ENCODE results near the gene PPARD. TPM values are rescaled to one million over a fixed set of nuclear protein-coding genes. Genes with fewer than 3 reads are reported as not detected.

The PPARD gene
- total and polyA plus RNA-seq, 2 of the 13 experiments (the other 11 are each of a cell fraction or from before 2014, with no cell fraction given) = 6.1 to 13.3 TPM

DNA sequence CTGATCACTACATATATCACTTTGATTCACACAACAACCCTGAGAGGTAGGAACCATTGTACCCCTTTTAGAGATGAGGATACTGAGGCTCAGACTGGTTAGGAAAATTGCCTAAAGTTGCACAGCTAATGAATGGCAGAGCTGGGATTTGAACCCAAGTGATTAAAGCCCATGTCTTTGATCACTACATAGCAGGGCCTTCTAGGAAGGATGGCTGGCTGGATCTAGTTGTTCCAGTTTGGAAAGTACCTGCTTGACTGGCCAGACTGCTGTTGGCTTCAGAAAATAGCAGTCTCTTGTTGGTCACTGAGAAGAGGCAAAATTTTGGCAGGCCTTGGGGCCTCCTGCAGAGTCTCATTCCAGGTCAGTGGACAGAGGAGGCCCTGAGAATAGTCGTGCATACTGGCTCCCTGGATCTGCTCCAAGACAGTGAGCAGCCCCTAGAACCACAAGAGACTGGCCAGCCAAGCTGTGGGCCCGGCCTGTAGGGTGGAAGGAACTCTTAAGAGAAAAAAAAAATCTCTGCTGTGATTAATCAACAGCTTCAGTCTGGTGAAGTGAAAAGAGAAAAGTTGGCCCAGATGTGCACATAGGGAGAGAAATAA is 17.5 kb downstream of the PPARD start (continued):
- TF ChIP-seq ZNF121 (CRISPR knock-in tag; IDR thresholded peaks at IDR 0.05) (no peak), ZNF598 (CRISPR knock-in tag; IDR thresholded peaks at IDR 0.05; ENCODE audit: borderline replicate concordance) (0 out of 2 replicates have a peak, but pooled peaks have one; percentile 4), ZNF350 (CRISPR knock-in tag; IDR thresholded peaks at IDR 0.05; ENCODE audit: borderline replicate concordance, low read depth) (0 out of 2 replicates have a peak, but pooled peaks have one; percentile 5), NCOA1 (CRISPR knock-in tag; IDR thresholded peaks at IDR 0.05) (peak; percentile 40; the same call in 1 of the 2 replicates)

- Histone ChIP-seq H3K4me1 (ENCODE audit: insufficient read depth, low read length) (peaks cover 28% of the 10 kb centered on the region), H3K27ac (ENCODE audit: extremely low read length, insufficient read depth, low read length) (peak overlapping the region; percentile 67), H3K4me2 (ENCODE audit: low read depth, low read length) (peak overlapping the region; percentile 54), H3K79me2 (ENCODE audit: insufficient read depth, low read length) (peaks cover 8% of the 10 kb centered on the region), H2AFZ (ENCODE audit: low read length) (no peak overlapping the region), H3K36me3 (replicated peaks in 1 of 2; ENCODE audit: control insufficient read depth in 1 of 2, insufficient read depth in 2 of 2, low read length in 2 of 2) (peaks cover 8 to 15% of the 10 kb centered on the region in 2 experiments; a peak in 4 of 5 replicates), H3K9me3 (ENCODE audit: low read length) (no peaks in the 10 kb centered on the region), H3K27me3 (ENCODE audit: control insufficient read depth in 1 of 2, insufficient read depth in 2 of 2, low read length in 2 of 2) (no peaks in the 10 kb centered on the region), H3K9ac (ENCODE audit: insufficient read depth, low read depth, low read length) (peak overlapping the region; percentile 48; the same call in 1 of the 2 replicates), H4K20me1 (ENCODE audit: insufficient read depth, low read length) (no peaks in the 10 kb centered on the region), H3K4me3 (replicated peaks in 1 of 3; ENCODE audit: insufficient read depth in 1 of 3, low read depth in 2 of 3, low read length in 3 of 3) (no peak overlapping the region)
- DNase-seq (ENCODE audit: low spot score) (peak; percentile 97), FAIRE-seq (peak; percentile 100), ATAC-seq (peak; percentile 98)
- POLR2A ChIA-PET = interaction anchor here (0.6 to 2.2 kb wide), 4 partner anchors 8 to 55 kb away, joined by 3 to 13 read pairs (median 3); no protein-coding TSS in a partner anchor
- 52% methylated on average over 8 of the region's 8 CpGs for WGBS (ENCODE audit: low lambda C conversion rate)
- CTCF ChIA-PET (ENCODE audit: low intra/inter-chr PET ratio, low total read pairs) = no interaction called here
- in situ Hi-C loops (cut with HindIII; ENCODE audit: extremely low pct_ligation_motif_present, low pct_unique_long_range_greater_than_20kb) (no loop called here), intact Hi-C loops (cut with micrococcal nuclease; ENCODE audit: unreplicated experiment) (loop anchor here (1.0 kb wide), 2 partner anchors 8 to 55 kb away; no protein-coding TSS in a partner anchor)
- no TSS peak for BruUV-seq (replicated peaks)
- TF ChIP-seq BORCS8-MEF2B (CRISPR knock-in tag; IDR thresholded peaks at IDR 0.05) = no peak
- TF ChIP-seq NRL (CRISPR knock-in tag; IDR thresholded peaks at IDR 0.05; ENCODE audit: borderline replicate concordance) = no peak
- no peak for TF ChIP-seq MTF2 (CRISPR knock-in tag; IDR thresholded peaks at IDR 0.05; ENCODE audit: borderline replicate concordance)
- TF ChIP-seq, protein P1, sequence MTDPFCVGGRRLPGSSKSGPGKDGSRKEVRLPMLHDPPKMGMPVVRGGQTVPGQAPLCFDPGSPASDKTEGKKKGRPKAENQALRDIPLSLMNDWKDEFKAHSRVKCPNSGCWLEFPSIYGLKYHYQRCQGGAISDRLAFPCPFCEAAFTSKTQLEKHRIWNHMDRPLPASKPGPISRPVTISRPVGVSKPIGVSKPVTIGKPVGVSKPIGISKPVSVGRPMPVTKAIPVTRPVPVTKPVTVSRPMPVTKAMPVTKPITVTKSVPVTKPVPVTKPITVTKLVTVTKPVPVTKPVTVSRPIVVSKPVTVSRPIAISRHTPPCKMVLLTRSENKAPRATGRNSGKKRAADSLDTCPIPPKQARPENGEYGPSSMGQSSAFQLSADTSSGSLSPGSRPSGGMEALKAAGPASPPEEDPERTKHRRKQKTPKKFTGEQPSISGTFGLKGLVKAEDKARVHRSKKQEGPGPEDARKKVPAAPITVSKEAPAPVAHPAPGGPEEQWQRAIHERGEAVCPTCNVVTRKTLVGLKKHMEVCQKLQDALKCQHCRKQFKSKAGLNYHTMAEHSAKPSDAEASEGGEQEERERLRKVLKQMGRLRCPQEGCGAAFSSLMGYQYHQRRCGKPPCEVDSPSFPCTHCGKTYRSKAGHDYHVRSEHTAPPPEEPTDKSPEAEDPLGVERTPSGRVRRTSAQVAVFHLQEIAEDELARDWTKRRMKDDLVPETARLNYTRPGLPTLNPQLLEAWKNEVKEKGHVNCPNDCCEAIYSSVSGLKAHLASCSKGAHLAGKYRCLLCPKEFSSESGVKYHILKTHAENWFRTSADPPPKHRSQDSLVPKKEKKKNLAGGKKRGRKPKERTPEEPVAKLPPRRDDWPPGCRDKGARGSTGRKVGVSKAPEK (CRISPR knock-in tag; IDR thresholded peaks at IDR 0.05; ENCODE audit: borderline replicate concordance) = no peak
- TF ChIP-seq ATF2 (CRISPR knock-in tag; IDR thresholded peaks at IDR 0.05) = peak; percentile 98
- no peak for TF ChIP-seq NFRKB (IDR thresholded peaks at IDR 0.05)
- TF ChIP-seq TBX2 (CRISPR knock-in tag; IDR thresholded peaks at IDR 0.05; ENCODE audit: borderline replicate concordance) = peak; percentile 91
- TF ChIP-seq MEIS1 (CRISPR knock-in tag; IDR thresholded peaks at IDR 0.05; ENCODE audit: borderline replicate concordance) = peak; percentile 95
- 0 out of 2 replicates have a peak, but pooled peaks have one; percentile 55 for TF ChIP-seq ZNF678 (CRISPR knock-in tag; IDR thresholded peaks at IDR 0.05)
- peak; percentile 89 for TF ChIP-seq SALL1 (CRISPR knock-in tag; IDR thresholded peaks at IDR 0.05)
- no peak for TF ChIP-seq ZNF18 (CRISPR knock-in tag; IDR thresholded peaks at IDR 0.05; ENCODE audit: insufficient replicate concordance)
Observed at GRCh38 chr6:35360349-35361138, 18.2 kb downstream of the PPARD start.

Data from HepG2 (cell line).